ENCODE measurements around the gene SERPINB6. TPM values are rescaled to one million over a fixed set of nuclear protein-coding genes. Genes with fewer than 3 reads are reported as not detected.

The SERPINB6 gene
- polyA plus RNA-seq, 2 of the 4 experiments (the other 2 are of a cell fraction) = 104 to 126 TPM

DNA sequence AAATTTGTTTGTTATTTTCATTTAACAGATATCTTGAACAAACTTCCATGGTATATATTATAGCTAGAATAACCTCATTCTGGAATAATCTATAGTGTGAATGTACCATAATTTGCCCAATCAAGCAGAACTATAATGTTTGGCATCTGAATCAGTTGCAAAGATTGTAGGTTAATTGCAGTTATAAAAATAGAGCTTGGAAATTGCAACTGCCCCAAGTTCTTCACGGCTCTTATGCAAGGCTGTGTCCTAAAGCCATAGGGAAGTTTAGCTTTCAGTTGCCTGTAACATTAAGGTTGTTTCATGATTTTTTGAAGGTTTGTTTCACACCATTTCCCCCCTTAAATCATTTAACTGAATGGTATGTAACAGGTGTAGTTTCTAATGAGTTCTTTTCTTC, 47.7 kb upstream of the SERPINB6 start:
- DNase-seq (ENCODE audit: low read depth in 1 of 2, low spot score in 1 of 2) (no peak), FAIRE-seq (no peak), ATAC-seq (no peak)
- Histone ChIP-seq H3K4me2 (no peak overlapping the region), H3K27ac (no peak overlapping the region), H3K4me3 (no peak overlapping the region), H3K4me1 (peaks cover 8% of the 10 kb centered on the region), H3K9me3 (no peaks in the 10 kb centered on the region)
- CTCF ChIA-PET = interaction anchor here (0.6 kb wide), 1 partner anchor 108 kb away, joined by 3 read pairs; no protein-coding TSS in a partner anchor
- no peak for TF ChIP-seq RARB (CRISPR knock-in tag; IDR thresholded peaks at IDR 0.05)
- TF ChIP-seq RNF2 (IDR thresholded peaks at IDR 0.05; ENCODE audit: borderline replicate concordance, low read depth) = no peak
- TF ChIP-seq, protein P1, sequence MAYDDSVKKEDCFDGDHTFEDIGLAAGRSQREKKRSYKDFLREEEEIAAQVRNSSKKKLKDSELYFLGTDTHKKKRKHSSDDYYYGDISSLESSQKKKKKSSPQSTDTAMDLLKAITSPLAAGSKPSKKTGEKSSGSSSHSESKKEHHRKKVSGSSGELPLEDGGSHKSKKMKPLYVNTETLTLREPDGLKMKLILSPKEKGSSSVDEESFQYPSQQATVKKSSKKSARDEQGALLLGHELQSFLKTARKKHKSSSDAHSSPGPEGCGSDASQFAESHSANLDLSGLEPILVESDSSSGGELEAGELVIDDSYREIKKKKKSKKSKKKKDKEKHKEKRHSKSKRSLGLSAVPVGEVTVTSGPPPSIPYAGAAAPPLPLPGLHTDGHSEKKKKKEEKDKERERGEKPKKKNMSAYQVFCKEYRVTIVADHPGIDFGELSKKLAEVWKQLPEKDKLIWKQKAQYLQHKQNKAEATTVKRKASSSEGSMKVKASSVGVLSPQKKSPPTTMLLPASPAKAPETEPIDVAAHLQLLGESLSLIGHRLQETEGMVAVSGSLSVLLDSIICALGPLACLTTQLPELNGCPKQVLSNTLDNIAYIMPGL (CRISPR knock-in tag; IDR thresholded peaks at IDR 0.05; ENCODE audit: borderline replicate concordance) = no peak
- no peak for TF ChIP-seq HOXB13 (CRISPR knock-in tag; IDR thresholded peaks at IDR 0.05; ENCODE audit: low read depth)
- TF ChIP-seq, protein P2, sequence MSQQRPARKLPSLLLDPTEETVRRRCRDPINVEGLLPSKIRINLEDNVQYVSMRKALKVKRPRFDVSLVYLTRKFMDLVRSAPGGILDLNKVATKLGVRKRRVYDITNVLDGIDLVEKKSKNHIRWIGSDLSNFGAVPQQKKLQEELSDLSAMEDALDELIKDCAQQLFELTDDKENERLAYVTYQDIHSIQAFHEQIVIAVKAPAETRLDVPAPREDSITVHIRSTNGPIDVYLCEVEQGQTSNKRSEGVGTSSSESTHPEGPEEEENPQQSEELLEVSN (IDR thresholded peaks at IDR 0.05; ENCODE audit: borderline replicate concordance, low read depth) = no peak
- no peak for TF ChIP-seq CHD4 (IDR thresholded peaks at IDR 0.05; ENCODE audit: borderline replicate concordance)
- TF ChIP-seq CBX8 (IDR thresholded peaks at IDR 0.05) = no peak
- TF ChIP-seq NFE2L2 (conservative IDR thresholded peaks at IDR 0.05; ENCODE audit: low read length) = no peak
- no peak for TF ChIP-seq FOSB (CRISPR knock-in tag; IDR thresholded peaks at IDR 0.05)
- no peak for TF ChIP-seq BHLHE40 (IDR thresholded peaks at IDR 0.05; ENCODE audit: low read depth, low read length)
- TF ChIP-seq, protein P3, sequence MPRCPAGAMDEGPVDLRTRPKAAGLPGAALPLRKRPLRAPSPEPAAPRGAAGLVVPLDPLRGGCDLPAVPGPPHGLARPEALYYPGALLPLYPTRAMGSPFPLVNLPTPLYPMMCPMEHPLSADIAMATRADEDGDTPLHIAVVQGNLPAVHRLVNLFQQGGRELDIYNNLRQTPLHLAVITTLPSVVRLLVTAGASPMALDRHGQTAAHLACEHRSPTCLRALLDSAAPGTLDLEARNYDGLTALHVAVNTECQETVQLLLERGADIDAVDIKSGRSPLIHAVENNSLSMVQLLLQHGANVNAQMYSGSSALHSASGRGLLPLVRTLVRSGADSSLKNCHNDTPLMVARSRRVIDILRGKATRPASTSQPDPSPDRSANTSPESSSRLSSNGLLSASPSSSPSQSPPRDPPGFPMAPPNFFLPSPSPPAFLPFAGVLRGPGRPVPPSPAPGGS (IDR thresholded peaks at IDR 0.05) = no peak
- no peak for TF ChIP-seq PHF8 (IDR thresholded peaks at IDR 0.05; ENCODE audit: borderline replicate concordance, low read depth)
- TF ChIP-seq, protein P4, sequence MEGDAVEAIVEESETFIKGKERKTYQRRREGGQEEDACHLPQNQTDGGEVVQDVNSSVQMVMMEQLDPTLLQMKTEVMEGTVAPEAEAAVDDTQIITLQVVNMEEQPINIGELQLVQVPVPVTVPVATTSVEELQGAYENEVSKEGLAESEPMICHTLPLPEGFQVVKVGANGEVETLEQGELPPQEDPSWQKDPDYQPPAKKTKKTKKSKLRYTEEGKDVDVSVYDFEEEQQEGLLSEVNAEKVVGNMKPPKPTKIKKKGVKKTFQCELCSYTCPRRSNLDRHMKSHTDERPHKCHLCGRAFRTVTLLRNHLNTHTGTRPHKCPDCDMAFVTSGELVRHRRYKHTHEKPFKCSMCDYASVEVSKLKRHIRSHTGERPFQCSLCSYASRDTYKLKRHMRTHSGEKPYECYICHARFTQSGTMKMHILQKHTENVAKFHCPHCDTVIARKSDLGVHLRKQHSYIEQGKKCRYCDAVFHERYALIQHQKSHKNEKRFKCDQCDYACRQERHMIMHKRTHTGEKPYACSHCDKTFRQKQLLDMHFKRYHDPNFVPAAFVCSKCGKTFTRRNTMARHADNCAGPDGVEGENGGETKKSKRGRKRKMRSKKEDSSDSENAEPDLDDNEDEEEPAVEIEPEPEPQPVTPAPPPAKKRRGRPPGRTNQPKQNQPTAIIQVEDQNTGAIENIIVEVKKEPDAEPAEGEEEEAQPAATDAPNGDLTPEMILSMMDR (IDR thresholded peaks at IDR 0.05) = no peak
- no peak for TF ChIP-seq ZSCAN20 (CRISPR knock-in tag; IDR thresholded peaks at IDR 0.05)
- 89% methylated on average over 1 of the region's 1 CpG for WGBS (ENCODE audit: missing lambda C conversion rate)
- POLR2A ChIA-PET = no interaction called here

DNA sequence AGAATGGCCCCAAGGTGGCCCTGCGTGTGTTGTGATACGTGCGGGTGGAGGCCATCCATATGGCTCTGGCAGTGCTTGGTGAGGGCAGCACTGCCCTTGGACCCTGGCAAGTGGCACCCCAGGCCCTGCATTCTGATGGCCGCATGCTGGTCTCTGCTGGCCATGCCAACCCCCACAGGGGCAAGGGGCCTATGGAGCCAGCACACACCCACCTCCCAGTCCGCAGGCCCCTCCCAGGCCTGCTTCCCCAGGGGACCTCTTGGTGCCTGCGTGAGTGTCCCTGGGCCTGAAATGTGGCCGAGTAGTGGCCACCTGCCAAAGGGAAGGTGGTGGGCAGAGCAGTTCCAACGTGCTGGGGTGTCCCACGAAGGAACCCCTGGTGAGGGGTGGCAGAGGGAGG, 45.9 kb upstream of the SERPINB6 start:
- ChIA-PET CTCF (interaction anchor here (1.1 to 1.2 kb wide), 3 partner anchors 18 to 38 kb away, joined by 3 to 4 read pairs (median 3); partner anchors contain the start of gene NQO2), POLR2A (no interaction called here)
- 100% methylated on average over 2 of the region's 9 CpGs for WGBS (ENCODE audit: missing lambda C conversion rate)
- no peak; a peak in 1 of 6 replicates for ATAC-seq
- no peak for DNase-seq (ENCODE audit: low read depth in 1 of 2, low spot score in 1 of 2)
- no peak for FAIRE-seq
- Histone ChIP-seq H3K27ac (no peak overlapping the region), H3K4me1 (peaks cover 10% of the 10 kb centered on the region), H3K4me3 (no peak overlapping the region), H3K9me3 (no peaks in the 10 kb centered on the region), H3K4me2 (no peak overlapping the region)
- no peak for TF ChIP-seq ZNF302 (CRISPR knock-in tag; IDR thresholded peaks at IDR 0.05)
- TF ChIP-seq PHF8 (IDR thresholded peaks at IDR 0.05; ENCODE audit: borderline replicate concordance, low read depth) = no peak
- no peak for TF ChIP-seq BHLHE40 (IDR thresholded peaks at IDR 0.05; ENCODE audit: low read depth, low read length)
- no peak for TF ChIP-seq NFE2L2 (conservative IDR thresholded peaks at IDR 0.05; ENCODE audit: low read length)
- no peak for TF ChIP-seq CBX2 (IDR thresholded peaks at IDR 0.05; ENCODE audit: borderline replicate concordance, low read depth)
- no peak for TF ChIP-seq TFCP2L1 (CRISPR knock-in tag; IDR thresholded peaks at IDR 0.05)
- TF ChIP-seq HOXA7 (CRISPR knock-in tag; IDR thresholded peaks at IDR 0.05) = no peak
- TF ChIP-seq, protein P3 (IDR thresholded peaks at IDR 0.05) = no peak
- TF ChIP-seq, protein P5, sequence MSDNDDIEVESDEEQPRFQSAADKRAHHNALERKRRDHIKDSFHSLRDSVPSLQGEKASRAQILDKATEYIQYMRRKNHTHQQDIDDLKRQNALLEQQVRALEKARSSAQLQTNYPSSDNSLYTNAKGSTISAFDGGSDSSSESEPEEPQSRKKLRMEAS (IDR thresholded peaks at IDR 0.05) = no peak
- TF ChIP-seq RCOR1 (IDR thresholded peaks at IDR 0.05; ENCODE audit: low read depth, low read length) = no peak

Measured in A549 (cell line).